GM21390 (cell line): ENCODE measurements around the gene QSOX2.

ENCODE experiments used
- ATAC-seq: cut with Tn5 transposase; IDR thresholded peaks from one replicate; pipeline ENCODE4 v1.9.1; 2021; ENCODE audit not compliant: unreplicated experiment

Gene QSOX2

GRCh38 chr9:136192289-136193126, 53.1 kb downstream of the QSOX2 start:
- no peak for ATAC-seq

- ATAC-seq: no peak
Observed at GRCh38 chr9:136191960-136192286, 53.7 kb downstream of the QSOX2 start.

DNA sequence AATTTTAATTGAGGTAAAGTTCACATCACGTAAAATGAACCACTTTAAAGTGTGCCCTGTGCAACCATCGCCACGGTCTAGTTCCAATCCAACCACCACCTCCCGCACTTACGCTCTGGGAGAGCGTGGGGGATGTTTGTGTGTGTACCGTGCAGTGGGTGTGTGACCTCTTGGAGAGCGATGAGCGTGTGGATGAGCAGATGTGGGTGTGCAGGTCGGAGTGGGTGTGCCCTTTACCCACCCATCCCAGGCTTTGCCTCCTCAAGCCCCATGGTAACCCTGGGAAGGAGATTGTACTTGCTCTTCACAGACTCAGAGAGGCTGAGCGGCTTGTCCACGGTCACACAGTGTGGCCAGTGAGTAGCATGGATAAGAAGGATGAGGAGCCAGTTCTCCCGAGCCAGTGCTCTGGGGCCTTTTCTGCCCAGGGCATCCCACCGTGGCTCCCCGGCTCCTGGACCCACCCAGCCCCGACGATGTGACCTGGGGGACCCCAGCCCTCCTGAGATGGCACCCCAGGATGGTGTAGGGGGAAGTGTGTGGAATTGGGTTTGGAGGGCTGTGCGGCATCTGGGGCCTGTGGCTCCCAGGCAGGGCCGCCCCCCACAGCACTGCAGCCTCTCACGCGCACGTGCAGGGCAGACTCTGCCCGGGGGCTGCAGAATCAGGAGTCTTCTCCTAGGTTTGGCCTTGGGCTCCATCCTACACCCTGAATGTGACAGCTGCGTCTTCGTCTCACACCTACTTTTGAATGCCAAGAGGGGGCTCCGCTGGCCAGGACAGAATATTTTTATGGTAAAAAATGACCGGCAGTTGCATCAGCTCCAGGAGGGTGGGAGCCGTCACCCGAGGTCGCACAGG, 54.3 kb downstream of the QSOX2 start:
- ATAC-seq: no peak

DNA sequence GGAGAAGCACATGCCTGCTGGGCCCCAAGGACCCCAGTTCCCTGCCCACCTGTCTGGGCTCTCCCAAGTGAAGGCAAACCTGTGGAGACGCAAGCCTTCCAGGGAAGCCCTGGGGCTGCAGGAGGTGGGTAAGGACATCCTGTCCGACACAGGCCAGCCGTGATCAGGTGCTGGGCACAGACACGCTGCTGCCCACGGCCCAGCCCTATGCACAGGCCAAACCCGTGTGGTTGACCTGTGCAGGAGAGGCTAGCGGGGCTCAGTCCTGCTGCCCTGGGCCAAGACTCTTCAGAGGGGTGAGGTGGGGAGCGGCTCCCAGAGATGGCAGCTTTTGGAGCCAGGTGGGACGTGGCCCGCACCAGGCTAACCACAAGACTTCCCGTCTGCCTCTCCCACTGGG, 55.0 kb downstream of the QSOX2 start:
- no peak for ATAC-seq

GRCh38 chr9:136190237-136190601, 55.4 kb downstream of the QSOX2 start:
- ATAC-seq: no peak

GRCh38 chr9:136189394-136190236, 56.0 kb downstream of the QSOX2 start:
- ATAC-seq: no peak

GRCh38 chr9:136187683-136188586, 57.7 kb downstream of the QSOX2 start:
- ATAC-seq: no peak

- ATAC-seq: no peak
Observed at GRCh38 chr9:136187197-136187596, 58.4 kb downstream of the QSOX2 start.

DNA sequence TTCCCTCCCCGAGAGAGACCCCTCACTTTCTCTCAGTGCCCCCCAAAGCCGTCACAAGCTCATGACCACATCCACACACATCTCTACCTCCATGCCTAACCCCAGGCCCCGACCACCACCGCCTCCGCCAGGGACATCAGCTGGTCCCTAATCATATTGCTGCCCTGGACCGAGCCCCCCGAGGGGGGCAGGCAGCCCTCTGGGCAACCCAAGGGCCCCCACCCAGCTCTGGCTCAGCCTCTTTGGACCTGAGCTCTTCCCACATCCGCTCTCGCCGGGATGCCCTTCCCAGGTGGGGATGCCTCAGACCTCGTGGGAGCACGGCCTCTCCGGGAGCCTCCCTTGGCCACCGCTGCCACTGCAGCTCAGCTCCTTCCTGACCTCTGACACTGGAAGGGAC, 59.2 kb downstream of the QSOX2 start:
- ATAC-seq: no peak

DNA sequence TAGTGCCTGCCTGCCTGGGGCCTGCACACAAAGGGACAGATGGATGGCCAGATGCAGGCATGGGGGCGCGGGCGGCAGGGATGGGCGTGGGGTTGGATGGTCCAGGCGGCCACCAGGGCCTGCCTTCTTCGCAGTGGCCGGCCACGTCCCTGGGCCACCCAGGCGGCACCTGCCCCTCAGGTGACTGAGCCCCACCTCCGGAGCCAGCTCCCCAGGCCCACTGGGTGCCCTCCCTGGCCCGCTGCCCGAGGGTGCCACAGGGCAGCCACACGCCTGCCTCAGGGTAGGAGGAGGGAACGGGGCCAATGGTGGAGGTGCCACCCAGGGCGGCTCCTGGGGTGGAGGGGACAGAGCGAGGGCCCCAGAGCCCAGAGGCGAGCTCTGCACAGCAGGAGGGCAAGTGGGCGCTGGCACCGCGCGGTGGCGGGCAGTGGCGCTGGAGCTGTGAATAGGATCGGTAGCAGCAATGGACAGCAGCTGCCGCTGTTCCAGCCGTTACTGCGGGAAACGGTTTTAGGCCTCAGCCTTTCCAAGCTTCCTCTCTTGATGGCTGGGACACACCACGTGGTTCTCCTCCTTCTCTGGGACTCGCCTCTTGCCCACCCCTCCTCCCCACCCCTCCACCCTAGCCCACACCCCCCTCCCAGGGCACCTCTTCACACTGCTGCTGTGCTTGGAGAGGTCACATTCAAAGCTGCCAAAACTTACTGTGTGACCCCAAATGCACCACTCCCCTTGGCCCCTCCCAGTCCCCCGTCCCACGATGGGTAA, 59.8 kb downstream of the QSOX2 start:
- ATAC-seq: no peak

DNA sequence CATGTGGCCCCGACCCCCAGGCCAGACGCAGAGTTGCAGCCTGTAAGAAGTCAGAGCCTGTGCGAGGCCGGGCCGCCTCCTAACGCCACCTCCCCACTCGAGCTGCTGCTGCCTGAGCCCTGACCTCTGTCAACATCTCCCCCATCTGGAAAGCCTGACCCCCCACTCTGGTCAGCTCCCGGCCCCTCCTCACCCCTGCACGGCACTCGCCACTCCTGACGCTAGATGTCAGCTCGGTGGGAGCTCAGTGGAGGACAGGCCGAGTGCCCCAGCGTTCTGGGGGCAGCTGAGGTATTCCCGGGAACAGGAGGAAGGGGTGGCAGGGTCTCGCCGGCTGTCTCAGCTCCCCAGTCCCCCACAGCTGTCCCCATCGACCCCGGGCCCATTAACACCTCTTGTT, 60.5 kb downstream of the QSOX2 start:
- ATAC-seq: no peak

DNA sequence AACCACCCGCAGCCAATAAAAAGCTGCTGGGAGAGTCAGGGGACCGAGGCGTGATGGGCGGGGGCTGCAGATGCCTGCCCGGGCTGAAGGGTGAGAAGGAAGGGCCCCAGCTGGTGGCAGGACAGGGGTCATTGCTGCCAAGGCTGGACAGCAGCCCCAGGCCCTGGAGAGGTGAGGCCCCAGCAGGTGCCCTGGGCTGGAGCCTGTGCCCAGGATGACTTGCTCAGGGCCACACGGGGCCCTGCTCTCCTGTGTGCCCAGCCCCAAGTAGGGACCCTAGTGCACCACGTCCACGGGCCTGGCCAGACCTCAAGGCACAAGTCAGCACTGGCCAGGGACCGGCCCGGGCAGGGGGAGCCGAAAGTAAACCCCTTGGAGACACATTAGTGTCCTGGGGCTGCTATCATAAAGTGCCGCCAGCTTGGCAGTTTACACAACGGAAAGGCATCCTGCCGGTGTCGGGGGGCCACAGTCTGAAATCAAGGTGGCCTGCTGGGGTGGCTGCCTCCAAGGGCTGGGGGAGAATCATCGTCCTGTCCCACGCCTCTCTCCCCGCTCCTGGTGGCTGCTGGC, 62.7 kb downstream of the QSOX2 start:
- no peak for ATAC-seq

DNA sequence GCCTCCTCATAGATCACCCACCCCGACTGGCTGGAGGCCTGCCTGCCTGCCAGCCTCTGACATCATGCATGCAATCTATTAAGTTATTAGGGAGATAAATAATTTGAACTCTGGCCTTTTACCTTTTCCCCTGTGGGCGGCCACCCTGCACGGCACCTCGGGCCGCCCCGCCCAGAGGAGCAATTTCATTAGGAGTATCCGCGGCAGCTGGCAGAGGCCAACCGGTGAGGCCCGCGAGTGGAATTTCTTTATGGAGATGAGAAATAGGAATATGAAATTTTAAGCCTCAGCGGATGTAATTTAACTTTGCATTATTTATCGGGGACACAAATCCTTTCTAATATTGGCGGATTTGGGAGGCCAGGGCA, 63.2 kb downstream of the QSOX2 start:
- no peak for ATAC-seq

DNA sequence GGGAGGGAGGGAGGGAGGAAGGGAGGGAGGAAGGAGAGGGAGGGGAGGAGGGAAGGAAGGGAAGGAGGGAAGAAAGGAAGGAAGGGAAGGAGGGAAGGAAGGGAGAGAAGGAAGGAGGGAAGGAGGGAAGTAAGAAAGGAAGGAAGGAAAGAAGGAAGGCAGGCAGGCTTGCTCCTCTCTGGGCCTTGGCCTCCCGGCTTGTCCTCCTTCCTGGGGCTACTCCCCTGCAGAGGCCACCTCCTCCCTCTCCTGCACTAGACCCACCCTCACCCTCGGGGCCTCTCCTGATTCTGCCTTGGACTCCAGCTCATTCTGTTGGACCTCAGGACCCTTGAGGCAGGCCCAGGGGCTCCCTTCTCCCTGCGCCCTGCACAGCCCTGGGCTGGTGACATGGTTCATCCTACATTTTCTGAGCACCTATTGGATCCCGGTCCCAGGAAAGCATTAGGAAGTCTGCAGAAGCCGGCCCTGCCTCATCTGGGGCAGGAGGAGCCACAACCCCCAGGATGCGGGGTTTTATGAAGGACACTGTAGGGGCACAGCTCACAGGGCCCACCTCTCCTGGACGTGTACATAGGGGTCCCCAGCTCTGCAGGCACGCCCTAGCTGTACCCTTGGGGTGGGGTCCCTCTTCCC, 63.7 kb downstream of the QSOX2 start:
- ATAC-seq: no peak

DNA sequence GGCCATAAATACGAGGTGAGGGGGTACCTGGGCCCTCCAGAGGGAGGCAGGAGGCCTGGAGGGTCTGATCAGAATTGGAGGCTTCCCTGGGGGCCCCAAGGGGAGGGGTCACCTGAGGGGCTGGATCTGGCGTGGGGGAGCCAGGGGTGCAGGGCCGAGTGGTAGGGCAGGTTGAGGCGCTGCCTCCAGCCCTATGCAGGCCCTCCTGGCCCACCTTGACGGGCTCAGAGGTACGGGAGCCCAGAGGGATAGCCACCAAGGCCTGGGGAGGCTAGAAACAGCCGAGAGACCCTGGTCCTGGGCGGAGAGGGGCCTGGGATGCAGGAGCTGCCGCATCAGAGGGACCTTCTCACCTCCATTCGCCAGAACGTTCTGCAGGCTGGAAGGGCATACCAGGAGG, 65.0 kb downstream of the QSOX2 start:
- ATAC-seq: no peak

- ATAC-seq: no peak
Observed at GRCh38 chr9:136179761-136180160, 65.9 kb downstream of the QSOX2 start.

DNA sequence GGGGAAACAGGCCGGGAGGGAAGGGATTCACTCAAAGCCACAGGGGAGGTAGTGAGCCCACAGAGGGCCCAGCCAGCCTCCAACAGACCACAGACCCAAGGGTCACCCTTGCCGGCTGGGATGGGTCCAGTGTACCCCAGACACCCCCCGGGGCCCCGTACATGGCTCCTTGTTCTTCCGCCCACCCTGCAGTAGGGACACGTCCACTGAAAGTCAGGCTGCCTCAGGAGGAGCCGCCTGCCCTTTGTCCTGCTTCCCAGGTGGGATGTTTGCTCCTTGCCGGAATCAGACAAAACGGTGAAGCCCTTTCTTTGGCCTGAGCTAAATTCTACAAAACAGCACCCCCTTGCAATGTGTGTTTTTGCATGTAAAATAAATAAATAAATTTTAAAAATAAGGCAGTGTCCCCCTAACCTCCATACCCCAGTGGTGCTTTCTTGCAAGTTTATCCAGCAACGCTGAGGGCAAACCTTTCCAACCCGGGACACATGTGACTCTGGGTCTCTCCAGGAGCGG, 66.5 kb downstream of the QSOX2 start:
- no peak for ATAC-seq

DNA sequence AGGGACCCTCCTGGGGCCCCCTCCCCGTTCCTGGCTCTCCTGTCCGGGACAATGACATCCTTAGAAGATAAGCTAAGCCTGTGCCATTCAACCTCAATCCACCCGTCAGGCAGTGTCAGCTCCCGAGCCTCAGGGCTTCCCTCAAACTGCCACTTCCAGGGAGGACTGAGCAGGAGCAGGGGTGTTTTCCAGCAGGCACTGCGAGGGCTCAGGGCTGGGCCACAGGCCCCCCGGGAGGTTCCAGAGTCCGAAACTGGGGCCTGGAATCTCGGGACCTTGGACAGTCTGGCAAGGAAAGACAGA, 66.9 kb downstream of the QSOX2 start:
- ATAC-seq: no peak
